Measurements from ENCODE around the gene PTPRA. TPM values are rescaled to one million over a fixed set of nuclear protein-coding genes. Genes with fewer than 3 reads are reported as not detected.
"Not testable (repeated sequence)": the region's sequence is repeated elsewhere in the genome, so short reads cannot be mapped to it uniquely, and the experiment has no call there.

The PTPRA gene
- total RNA-seq, 1 experiment from 2014 or later: 45.2 TPM

DNA sequence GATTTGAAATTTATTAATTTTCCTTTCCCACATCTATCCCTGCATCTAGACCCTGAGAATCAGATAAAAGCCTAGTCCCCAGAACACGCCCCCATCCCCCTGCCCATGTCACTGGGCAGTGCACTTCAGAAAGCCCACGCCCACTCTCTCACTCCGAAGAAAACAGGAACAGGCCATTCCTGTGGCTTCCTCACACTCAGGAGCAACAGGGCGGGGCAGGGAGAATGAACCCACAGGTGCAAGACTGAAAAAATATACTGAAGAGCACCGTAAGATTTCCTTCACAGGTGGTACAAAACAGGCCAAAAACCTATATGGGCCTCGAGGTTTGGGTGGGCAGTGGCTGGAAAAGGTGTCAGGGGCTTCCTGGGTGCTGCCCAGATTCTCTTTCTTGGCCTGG lies 201.5 kb downstream of the PTPRA start:
- Histone ChIP-seq H4K5ac (ENCODE audit: insufficient read length, low read depth, low read length) (no peak overlapping the region), H3K56ac (ENCODE audit: insufficient read length, low read depth, low read length) (no peak overlapping the region), H2BK120ac (ENCODE audit: low read depth, low read length, poor library complexity, severe bottlenecking) (no peak overlapping the region), H3K23ac (ENCODE audit: insufficient read length, low read depth, low read length) (no peak overlapping the region), H3K79me1 (ENCODE audit: insufficient read depth, low read depth, low read length, poor library complexity, severe bottlenecking) (no peaks in the 10 kb centered on the region), H2AK5ac (ENCODE audit: insufficient read length, low read length) (no peak overlapping the region), H3K18ac (ENCODE audit: insufficient read length, low read depth, low read length) (no peak overlapping the region), H3K27ac (ENCODE audit: insufficient read length, low read depth, low read length) (no peak overlapping the region), H2BK20ac (ENCODE audit: low read depth, low read length, poor library complexity, severe bottlenecking) (no peak overlapping the region), H3K79me2 (ENCODE audit: insufficient read depth, low read length) (no peaks in the 10 kb centered on the region), H3K4ac (ENCODE audit: low read depth, low read length) (no peak overlapping the region), H2BK12ac (ENCODE audit: insufficient read length, low read depth, low read length) (no peak overlapping the region), H3K4me2 (ENCODE audit: insufficient read depth, insufficient read length, low read length) (no peak overlapping the region), H4K8ac (replicated peaks; ENCODE audit: insufficient read length, low read depth, low read length) (no peak overlapping the region), H4K91ac (ENCODE audit: insufficient read length, low read depth, low read length) (no peak overlapping the region), H3K4me1 (ENCODE audit: insufficient read depth, low read length) (no peaks in the 10 kb centered on the region), H3T11ph (ENCODE audit: low read length) (no peak overlapping the region), H3K14ac (ENCODE audit: insufficient read depth, low read length) (no peak overlapping the region), H2BK5ac (ENCODE audit: insufficient read length, low read length) (no peak overlapping the region), H2AFZ (ENCODE audit: low read length) (no peak overlapping the region), H3K9ac (ENCODE audit: extremely low read depth, insufficient read length, low read length) (no peak overlapping the region), H3K9me3 (ENCODE audit: control insufficient read depth, low read depth, low read length) (peaks cover 10% of the 10 kb centered on the region), H2BK15ac (ENCODE audit: low read depth, low read length) (no peak overlapping the region), H4K20me1 (ENCODE audit: control insufficient read depth, insufficient read depth, insufficient read length) (no peaks in the 10 kb centered on the region), H3K27me3 (ENCODE audit: insufficient read depth, low read length) (peaks cover 9% of the 10 kb centered on the region; the same call in 1 of the 2 replicates), H3K23me2 (ENCODE audit: insufficient read length, low read depth, low read length, poor library complexity, severe bottlenecking) (no peaks in the 10 kb centered on the region)
- H3K27ac Mint-ChIP-seq: no peak overlapping the region
- WGBS (ENCODE audit: extremely low coverage, insufficient read length, low lambda C conversion rate): no CpG with 5 or more reads among the region's 6 CpGs
- H3K4me1 Mint-ChIP-seq: peaks cover 6% of the 10 kb centered on the region in 2 experiments
- TF ChIP-seq, protein P1, sequence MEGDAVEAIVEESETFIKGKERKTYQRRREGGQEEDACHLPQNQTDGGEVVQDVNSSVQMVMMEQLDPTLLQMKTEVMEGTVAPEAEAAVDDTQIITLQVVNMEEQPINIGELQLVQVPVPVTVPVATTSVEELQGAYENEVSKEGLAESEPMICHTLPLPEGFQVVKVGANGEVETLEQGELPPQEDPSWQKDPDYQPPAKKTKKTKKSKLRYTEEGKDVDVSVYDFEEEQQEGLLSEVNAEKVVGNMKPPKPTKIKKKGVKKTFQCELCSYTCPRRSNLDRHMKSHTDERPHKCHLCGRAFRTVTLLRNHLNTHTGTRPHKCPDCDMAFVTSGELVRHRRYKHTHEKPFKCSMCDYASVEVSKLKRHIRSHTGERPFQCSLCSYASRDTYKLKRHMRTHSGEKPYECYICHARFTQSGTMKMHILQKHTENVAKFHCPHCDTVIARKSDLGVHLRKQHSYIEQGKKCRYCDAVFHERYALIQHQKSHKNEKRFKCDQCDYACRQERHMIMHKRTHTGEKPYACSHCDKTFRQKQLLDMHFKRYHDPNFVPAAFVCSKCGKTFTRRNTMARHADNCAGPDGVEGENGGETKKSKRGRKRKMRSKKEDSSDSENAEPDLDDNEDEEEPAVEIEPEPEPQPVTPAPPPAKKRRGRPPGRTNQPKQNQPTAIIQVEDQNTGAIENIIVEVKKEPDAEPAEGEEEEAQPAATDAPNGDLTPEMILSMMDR (conservative IDR thresholded peaks at IDR 0.05): no peak
- no peaks in the 10 kb centered on the region; a peak in 2 of 7 replicates for H3K36me3 Mint-ChIP-seq (ENCODE audit: insufficient read depth in 1 of 3, low read depth in 3 of 3)
- H3K9me3 Mint-ChIP-seq: peaks cover 10 to 12% of the 10 kb centered on the region in 2 experiments
- H3K27me3 Mint-ChIP-seq (ENCODE audit: low read depth): peaks cover 69% of the 10 kb centered on the region
- no peak for DNase-seq
- H3K4me3 Mint-ChIP-seq: no peak overlapping the region; a peak in 1 of 5 replicates

DNA sequence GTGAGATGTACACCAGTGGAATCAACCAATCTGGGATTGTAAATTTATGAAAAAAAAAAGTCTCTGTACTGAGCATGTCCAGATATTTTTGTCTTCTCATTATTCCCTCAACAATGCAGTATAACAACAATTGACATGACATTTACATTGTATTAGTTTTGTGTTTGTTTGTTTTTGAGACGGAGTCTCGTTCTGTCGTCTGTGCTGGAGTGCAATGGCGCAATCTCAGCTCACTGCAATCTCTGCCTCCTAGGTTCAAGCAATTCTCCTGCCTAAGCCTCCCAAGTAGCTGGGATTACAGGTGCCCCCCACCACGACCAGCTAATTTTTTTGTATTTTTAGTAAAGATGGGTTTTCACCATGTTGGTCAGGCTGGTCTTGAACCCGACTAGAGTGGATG lies 202.0 kb downstream of the PTPRA start:
- Mint-ChIP-seq H3K27me3 (ENCODE audit: low read depth) (peaks cover 73% of the 10 kb centered on the region), H3K9me3 (peaks cover 10 to 12% of the 10 kb centered on the region in 2 experiments)
- H3K9ac ChIP-seq (ENCODE audit: extremely low read depth, insufficient read length, low read length); H2BK120ac ChIP-seq (ENCODE audit: low read depth, low read length, poor library complexity, severe bottlenecking); H2BK12ac ChIP-seq (ENCODE audit: insufficient read length, low read depth, low read length); H3K14ac ChIP-seq (ENCODE audit: insufficient read depth, low read length); H2BK5ac ChIP-seq (ENCODE audit: insufficient read length, low read length); H3K56ac ChIP-seq (ENCODE audit: insufficient read length, low read depth, low read length); H3K4me1 ChIP-seq (ENCODE audit: insufficient read depth, low read length); H2BK15ac ChIP-seq (ENCODE audit: low read depth, low read length); H3K79me1 ChIP-seq (ENCODE audit: insufficient read depth, low read depth, low read length, poor library complexity, severe bottlenecking); H3K27ac ChIP-seq (ENCODE audit: insufficient read length, low read depth, low read length); H2BK20ac ChIP-seq (ENCODE audit: low read depth, low read length, poor library complexity, severe bottlenecking); DNase-seq; H3K36me3 Mint-ChIP-seq (ENCODE audit: insufficient read depth in 1 of 3, low read depth in 3 of 3); H3K23ac ChIP-seq (ENCODE audit: insufficient read length, low read depth, low read length); H3K4me1 Mint-ChIP-seq; H3K27me3 ChIP-seq (ENCODE audit: insufficient read depth, low read length); H3K4me2 ChIP-seq (ENCODE audit: insufficient read depth, insufficient read length, low read length); H3K27ac Mint-ChIP-seq; H4K20me1 ChIP-seq (ENCODE audit: control insufficient read depth, insufficient read depth, insufficient read length); H4K91ac ChIP-seq (ENCODE audit: insufficient read length, low read depth, low read length); H4K8ac ChIP-seq (replicated peaks; ENCODE audit: insufficient read length, low read depth, low read length); H3K23me2 ChIP-seq (ENCODE audit: insufficient read length, low read depth, low read length, poor library complexity, severe bottlenecking); H2AK5ac ChIP-seq (ENCODE audit: insufficient read length, low read length); H4K5ac ChIP-seq (ENCODE audit: insufficient read length, low read depth, low read length); H3K4ac ChIP-seq (ENCODE audit: low read depth, low read length); H2AFZ ChIP-seq (ENCODE audit: low read length); H3K18ac ChIP-seq (ENCODE audit: insufficient read length, low read depth, low read length); H3K4me3 Mint-ChIP-seq; H3K9me3 ChIP-seq (ENCODE audit: control insufficient read depth, low read depth, low read length); H3T11ph ChIP-seq (ENCODE audit: low read length); H3K79me2 ChIP-seq (ENCODE audit: insufficient read depth, low read length): not testable (repeated sequence)
- no CpG with 5 or more reads among the region's 6 CpGs for WGBS (ENCODE audit: extremely low coverage, insufficient read length, low lambda C conversion rate)
